Ovary (tissue), 3 donors: ENCODE data around the gene PHACTR3.

Source experiments
- POLR2A ChIP-seq: fragments of 450-650 bp; IDR thresholded peaks from one replicate; pipeline ENCODE4 v1.6.1; 2017; ENCODE audit warnings: antibody characterized with exemption, mild to moderate bottlenecking, moderate library complexity
- TF ChIP-seq, protein P1 (sequence below), 3 donors: fragments of 450-650 bp in 2 of 3; fragments of 200-600 bp in 1 of 3; IDR thresholded peaks; one replicate each; pipeline versions ENCODE4 v1.5.1 to v1.8.0; 2016 to 2022; ENCODE audit warnings: antibody characterized with exemption in 3 of 3, mild to moderate bottlenecking in 1 of 3
- donor health status: DM: no; HTN: no; CAD: no.

DNA sequence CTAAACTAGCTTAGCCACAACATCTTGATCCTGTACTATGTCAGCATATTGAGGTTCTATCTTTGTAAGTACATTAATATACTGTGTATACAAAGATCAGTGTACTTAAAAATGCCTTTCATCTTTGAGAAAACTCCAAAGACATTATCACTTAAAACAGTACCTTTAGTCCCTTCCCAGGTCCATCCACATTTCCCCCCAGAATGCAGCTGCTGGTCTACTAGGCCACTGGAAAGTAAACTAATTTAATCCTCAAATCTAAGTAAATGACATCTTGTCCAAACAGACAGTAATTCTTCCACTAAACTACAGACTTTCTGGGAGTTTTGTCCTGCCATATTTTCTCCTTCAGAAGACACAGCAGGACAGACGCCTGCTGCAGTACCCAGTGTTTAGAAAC, 260.4 kb downstream of the PHACTR3 start:
- TF ChIP-seq, protein P1, sequence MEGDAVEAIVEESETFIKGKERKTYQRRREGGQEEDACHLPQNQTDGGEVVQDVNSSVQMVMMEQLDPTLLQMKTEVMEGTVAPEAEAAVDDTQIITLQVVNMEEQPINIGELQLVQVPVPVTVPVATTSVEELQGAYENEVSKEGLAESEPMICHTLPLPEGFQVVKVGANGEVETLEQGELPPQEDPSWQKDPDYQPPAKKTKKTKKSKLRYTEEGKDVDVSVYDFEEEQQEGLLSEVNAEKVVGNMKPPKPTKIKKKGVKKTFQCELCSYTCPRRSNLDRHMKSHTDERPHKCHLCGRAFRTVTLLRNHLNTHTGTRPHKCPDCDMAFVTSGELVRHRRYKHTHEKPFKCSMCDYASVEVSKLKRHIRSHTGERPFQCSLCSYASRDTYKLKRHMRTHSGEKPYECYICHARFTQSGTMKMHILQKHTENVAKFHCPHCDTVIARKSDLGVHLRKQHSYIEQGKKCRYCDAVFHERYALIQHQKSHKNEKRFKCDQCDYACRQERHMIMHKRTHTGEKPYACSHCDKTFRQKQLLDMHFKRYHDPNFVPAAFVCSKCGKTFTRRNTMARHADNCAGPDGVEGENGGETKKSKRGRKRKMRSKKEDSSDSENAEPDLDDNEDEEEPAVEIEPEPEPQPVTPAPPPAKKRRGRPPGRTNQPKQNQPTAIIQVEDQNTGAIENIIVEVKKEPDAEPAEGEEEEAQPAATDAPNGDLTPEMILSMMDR (IDR thresholded peaks at IDR 0.05): no peak
- TF ChIP-seq POLR2A: no peak
